Measurements from ENCODE around the gene CASQ2.

Gene CASQ2

DNA sequence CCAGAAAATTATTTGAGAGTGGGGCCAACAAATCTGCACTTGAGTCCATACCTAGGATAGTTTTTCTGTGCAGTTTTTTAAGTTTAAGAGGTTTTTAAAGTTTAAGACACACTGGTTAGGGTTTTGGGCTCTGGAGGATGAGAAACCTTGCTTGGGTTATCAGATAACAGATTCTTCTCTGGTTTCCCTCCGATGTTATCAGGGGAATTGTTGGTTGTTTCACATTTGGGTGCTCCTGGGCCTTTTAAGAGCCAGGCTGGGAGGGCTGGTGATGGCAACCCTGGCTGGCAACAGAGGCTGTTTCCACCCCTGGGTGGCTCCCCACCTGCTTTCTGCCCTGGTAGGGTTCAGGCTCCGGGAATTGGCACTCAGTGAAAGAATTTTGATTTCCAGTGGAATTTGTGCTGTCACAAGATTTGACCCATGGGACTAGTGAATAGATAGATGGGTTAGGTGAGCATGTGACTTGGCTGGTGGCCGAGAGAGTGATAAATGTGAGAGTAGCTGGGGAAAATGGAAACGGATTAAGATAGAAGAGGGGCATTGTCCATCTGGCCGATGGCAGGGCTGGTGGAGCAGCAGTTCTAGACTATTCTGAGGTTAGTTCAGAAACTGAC, 111.9 kb downstream of the CASQ2 start:
- Histone ChIP-seq H3K27me3 (ENCODE audit: control insufficient read depth, low read length) (no peaks in the 10 kb centered on the region), H4K20me1 (ENCODE audit: control insufficient read depth, insufficient read depth, low read depth, low read length) (no peaks in the 10 kb centered on the region), H3K9me2 (replicated peaks; ENCODE audit: control insufficient read depth, low read length) (no peaks in the 10 kb centered on the region), H3K27ac (ENCODE audit: low read depth, low read length) (no peak overlapping the region), H3K4me3 (ENCODE audit: low read length) (no peak overlapping the region), H3F3A (ENCODE audit: control insufficient read depth, insufficient read depth) (no peaks in the 10 kb centered on the region), H3K79me2 (ENCODE audit: control insufficient read depth, low read length) (no peaks in the 10 kb centered on the region), H3K9me3 (ENCODE audit: control insufficient read depth, insufficient read depth, low read length) (no peaks in the 10 kb centered on the region), H3K4me2 (ENCODE audit: low read length) (no peak overlapping the region), H3K4me1 (ENCODE audit: control insufficient read depth, low read length) (no peaks in the 10 kb centered on the region), H3K36me3 (ENCODE audit: control insufficient read depth, low read length) (no peaks in the 10 kb centered on the region)
- no peak for TF ChIP-seq EZH2phosphoT487 (IDR thresholded peaks at IDR 0.05; ENCODE audit: borderline replicate concordance, low read length)
- TF ChIP-seq, protein P1, sequence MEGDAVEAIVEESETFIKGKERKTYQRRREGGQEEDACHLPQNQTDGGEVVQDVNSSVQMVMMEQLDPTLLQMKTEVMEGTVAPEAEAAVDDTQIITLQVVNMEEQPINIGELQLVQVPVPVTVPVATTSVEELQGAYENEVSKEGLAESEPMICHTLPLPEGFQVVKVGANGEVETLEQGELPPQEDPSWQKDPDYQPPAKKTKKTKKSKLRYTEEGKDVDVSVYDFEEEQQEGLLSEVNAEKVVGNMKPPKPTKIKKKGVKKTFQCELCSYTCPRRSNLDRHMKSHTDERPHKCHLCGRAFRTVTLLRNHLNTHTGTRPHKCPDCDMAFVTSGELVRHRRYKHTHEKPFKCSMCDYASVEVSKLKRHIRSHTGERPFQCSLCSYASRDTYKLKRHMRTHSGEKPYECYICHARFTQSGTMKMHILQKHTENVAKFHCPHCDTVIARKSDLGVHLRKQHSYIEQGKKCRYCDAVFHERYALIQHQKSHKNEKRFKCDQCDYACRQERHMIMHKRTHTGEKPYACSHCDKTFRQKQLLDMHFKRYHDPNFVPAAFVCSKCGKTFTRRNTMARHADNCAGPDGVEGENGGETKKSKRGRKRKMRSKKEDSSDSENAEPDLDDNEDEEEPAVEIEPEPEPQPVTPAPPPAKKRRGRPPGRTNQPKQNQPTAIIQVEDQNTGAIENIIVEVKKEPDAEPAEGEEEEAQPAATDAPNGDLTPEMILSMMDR (IDR thresholded peaks at IDR 0.05; ENCODE audit: low read depth, low read length, poor library complexity, severe bottlenecking): no peak

GRCh38 chr1:115655916-115656315, 112.6 kb downstream of the CASQ2 start:
- Histone ChIP-seq H3K36me3 (ENCODE audit: control insufficient read depth, low read length) (no peaks in the 10 kb centered on the region), H3K4me2 (ENCODE audit: low read length) (no peak overlapping the region)

DNA sequence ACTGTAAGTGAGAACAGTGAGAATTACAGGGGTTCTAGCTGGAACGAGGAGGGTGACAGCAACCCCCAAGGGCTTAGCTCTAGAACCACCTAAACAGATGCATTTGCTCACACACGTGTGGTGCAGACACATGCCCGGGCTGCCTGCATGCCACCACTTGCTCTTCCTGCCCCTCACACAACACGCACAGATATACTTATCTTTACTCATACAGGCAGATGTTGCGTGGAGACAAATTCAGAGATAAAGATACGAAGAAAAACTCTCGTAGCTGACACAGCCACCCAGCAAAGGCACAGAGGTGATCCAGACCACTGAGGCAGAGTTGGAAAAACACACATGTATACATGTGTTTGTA, 113.2 kb downstream of the CASQ2 start:
- no peak overlapping the region for H3K4me2 ChIP-seq (ENCODE audit: low read length)
- no peaks in the 10 kb centered on the region for H4K20me1 ChIP-seq (ENCODE audit: control insufficient read depth, insufficient read depth, low read depth, low read length)
- H3F3A ChIP-seq (ENCODE audit: control insufficient read depth, insufficient read depth): no peaks in the 10 kb centered on the region
- no peaks in the 10 kb centered on the region for H3K9me2 ChIP-seq (replicated peaks; ENCODE audit: control insufficient read depth, low read length)
- no peak overlapping the region for H3K4me3 ChIP-seq (ENCODE audit: low read length)
- H3K27me3 ChIP-seq (ENCODE audit: control insufficient read depth, low read length): no peaks in the 10 kb centered on the region
- H3K27ac ChIP-seq (ENCODE audit: low read depth, low read length): no peak overlapping the region
- no peaks in the 10 kb centered on the region for H3K9me3 ChIP-seq (ENCODE audit: control insufficient read depth, insufficient read depth, low read length)
- no peaks in the 10 kb centered on the region for H3K36me3 ChIP-seq (ENCODE audit: control insufficient read depth, low read length)
- no peaks in the 10 kb centered on the region for H3K4me1 ChIP-seq (ENCODE audit: control insufficient read depth, low read length)
- TF ChIP-seq EZH2phosphoT487 (IDR thresholded peaks at IDR 0.05; ENCODE audit: borderline replicate concordance, low read length): no peak
- TF ChIP-seq, protein P1 (IDR thresholded peaks at IDR 0.05; ENCODE audit: low read depth, low read length, poor library complexity, severe bottlenecking): no peak
- H3K79me2 ChIP-seq (ENCODE audit: control insufficient read depth, low read length): no peaks in the 10 kb centered on the region

More at GRCh38 chr1:115655916-115656315, 112.6 kb downstream of the CASQ2 start:
- no peaks in the 10 kb centered on the region for H4K20me1 ChIP-seq (ENCODE audit: control insufficient read depth, insufficient read depth, low read depth, low read length)
- no peaks in the 10 kb centered on the region for H3K79me2 ChIP-seq (ENCODE audit: control insufficient read depth, low read length)
- TF ChIP-seq EZH2phosphoT487 (IDR thresholded peaks at IDR 0.05; ENCODE audit: borderline replicate concordance, low read length): no peak
- TF ChIP-seq, protein P1 (IDR thresholded peaks at IDR 0.05; ENCODE audit: low read depth, low read length, poor library complexity, severe bottlenecking): no peak
- H3K27ac ChIP-seq (ENCODE audit: low read depth, low read length): no peak overlapping the region
- H3K9me2 ChIP-seq (replicated peaks; ENCODE audit: control insufficient read depth, low read length): no peaks in the 10 kb centered on the region
- H3F3A ChIP-seq (ENCODE audit: control insufficient read depth, insufficient read depth): no peaks in the 10 kb centered on the region
- H3K9me3 ChIP-seq (ENCODE audit: control insufficient read depth, insufficient read depth, low read length): no peaks in the 10 kb centered on the region
- H3K4me1 ChIP-seq (ENCODE audit: control insufficient read depth, low read length): no peaks in the 10 kb centered on the region
- H3K27me3 ChIP-seq (ENCODE audit: control insufficient read depth, low read length): no peaks in the 10 kb centered on the region
- no peak overlapping the region for H3K4me3 ChIP-seq (ENCODE audit: low read length)

All from DOHH2 (cell line).